H1 (cell line): ENCODE results near the gene DYNC1I1. TPM values are rescaled to one million over a fixed set of nuclear protein-coding genes. Genes with fewer than 3 reads are reported as not detected.

Source experiments
- CTCF ChIA-PET: fragments of 300-600 bp; sonication (Branson Sonifier 250); formaldehyde crosslinking; loops from one replicate; lab custom pipeline; 2021; ENCODE audit not compliant: partially characterized antibody; lab: Charles Lee
- POLR2A ChIA-PET: fragments of 300-600 bp; sonication (Branson Sonifier 250); formaldehyde crosslinking; loops from one replicate; lab custom pipeline; 2021; ENCODE audit warnings: inconsistent platforms; ENCODE audit not compliant: partially characterized antibody; lab: Charles Lee
- DNase-seq, 2 experiments: peaks; one replicate each; pipeline versions ENCODE4 v3.0.0 to v3.0.0-alpha.2; 2010 to 2022; ENCODE audit warnings: low spot score in 2 of 2, low read depth in 1 of 2, mixed read lengths in 1 of 2
- FAIRE-seq: peaks from 2 replicates; lab custom pipeline; 2011; peaks lifted over from hg19 to GRCh38; lab: Jason Lieb, UNC
- H2AFZ ChIP-seq: 2 replicates; pipeline ENCODE4 v1.8.1; 2012; ENCODE audit warnings: low read length, inconsistent platforms
- H2AK5ac ChIP-seq: 2 replicates; pipeline ENCODE4 v1.6.1; 2013; ENCODE audit warnings: low read depth, low read length
- H2BK120ac ChIP-seq: replicated peaks from 2 replicates; pipeline ENCODE3; 2013; ENCODE audit warnings: low read depth, low read length, inconsistent platforms
- H2BK12ac ChIP-seq: 2 replicates; pipeline ENCODE4 v1.6.1; 2013; ENCODE audit warnings: low read depth, low read length
- H2BK15ac ChIP-seq: 2 replicates; pipeline ENCODE4 v1.6.1; 2013; ENCODE audit warnings: low read length
- H2BK20ac ChIP-seq: 2 replicates; pipeline ENCODE4 v1.6.1; 2013; ENCODE audit warnings: low read length
- H2BK5ac ChIP-seq: 2 replicates; pipeline ENCODE4 v1.6.1; 2013; ENCODE audit warnings: low read depth, low read length
- H3K14ac ChIP-seq: 2 replicates; pipeline ENCODE4 v1.6.1; 2013; ENCODE audit warnings: inconsistent platforms; ENCODE audit not compliant: insufficient read length
- H3K18ac ChIP-seq: 2 replicates; pipeline ENCODE4 v1.6.1; 2013; ENCODE audit warnings: low read length; ENCODE audit errors: extremely low read depth
- H3K23ac ChIP-seq: 2 replicates; pipeline ENCODE4 v1.6.1; 2013; ENCODE audit warnings: inconsistent platforms; ENCODE audit not compliant: insufficient read length
- H3K23me2 ChIP-seq: 2 replicates; pipeline ENCODE4 v1.6.1; 2013; ENCODE audit warnings: low read depth, low read length
- H3K27ac ChIP-seq: 2 replicates; pipeline ENCODE4 v1.6.1; 2011; ENCODE audit warnings: low read depth, low read length, inconsistent platforms
- H3K27me3 ChIP-seq, 4 experiments: replicated peaks in 1 of 4; 1 replicate in 1 of 4; 2 replicates in 3 of 4; pipeline versions ENCODE4 v1.6.1 to v1.8.1; 2011 to 2013; ENCODE audit warnings: low read length in 3 of 4, mild to moderate bottlenecking in 3 of 4, inconsistent platforms in 2 of 4, mixed read lengths in 2 of 4, moderate library complexity in 1 of 4; ENCODE audit not compliant: control insufficient read depth in 3 of 4, insufficient read depth in 3 of 4; ENCODE audit errors: extremely low read depth in 1 of 4
- H3K36me3 ChIP-seq, 4 experiments: 2 replicates each; pipeline versions ENCODE4 v1.6.1 to v1.8.1; 2011 to 2013; ENCODE audit warnings: mild to moderate bottlenecking in 4 of 4, low read length in 3 of 4, moderate library complexity in 2 of 4, control low read depth in 1 of 4, inconsistent platforms in 1 of 4; ENCODE audit not compliant: insufficient read depth in 4 of 4, control insufficient read depth in 2 of 4
- H3K4ac ChIP-seq: replicated peaks from 2 replicates; pipeline ENCODE3; 2013; ENCODE audit warnings: low read length, low read depth, mixed read lengths, inconsistent platforms; ENCODE audit not compliant: insufficient read length
- H3K4me1 ChIP-seq, 4 experiments: replicated peaks in 1 of 4; 1 replicate in 1 of 4; 2 replicates in 3 of 4; pipeline versions ENCODE4 v1.6.1 to v1.8.1; 2011 to 2013; ENCODE audit warnings: low read length in 3 of 4, inconsistent platforms in 2 of 4, mixed read lengths in 1 of 4; ENCODE audit not compliant: insufficient read depth in 4 of 4, control insufficient read depth in 3 of 4
- H3K4me2 ChIP-seq, 2 experiments: 2 replicates each; pipeline versions ENCODE4 v1.6.1 to v1.8.1; 2011 to 2013; ENCODE audit warnings: low read depth in 2 of 2, low read length in 2 of 2, control low read depth in 1 of 2, inconsistent platforms in 1 of 2, mild to moderate bottlenecking in 1 of 2; ENCODE audit not compliant: insufficient read depth in 1 of 2
- H3K4me3 ChIP-seq, 4 experiments: fragments of 200-600, 300-600 bp in 1 of 4; sonication (generic), shearing (Covaris generic), sonication (Bioruptor Twin) in 1 of 4; 2 replicates each; pipeline versions ENCODE4 v1.5.1 to v1.8.1; 2011 to 2016; ENCODE audit warnings: low read length in 4 of 4, low read depth in 3 of 4, control low read depth in 2 of 4, inconsistent platforms in 2 of 4, mild to moderate bottlenecking in 2 of 4, mixed read lengths in 1 of 4, moderate library complexity in 1 of 4; ENCODE audit not compliant: insufficient read depth in 2 of 4; ENCODE audit errors: extremely low read depth in 1 of 4
- H3K56ac ChIP-seq: replicated peaks from 2 replicates; pipeline ENCODE3; 2013; ENCODE audit warnings: low read depth, mild to moderate bottlenecking, mixed read lengths, low read length, inconsistent platforms; ENCODE audit not compliant: insufficient read length
- H3K79me1 ChIP-seq: 2 replicates; pipeline ENCODE4 v1.6.1; 2013; ENCODE audit warnings: low read depth, low read length, control low read depth
- H3K79me2 ChIP-seq, 2 experiments: 2 replicates each; pipeline versions ENCODE4 v1.6.1 to v1.8.1; 2012 to 2013; ENCODE audit warnings: low read length in 2 of 2, mild to moderate bottlenecking in 2 of 2, inconsistent platforms in 1 of 2; ENCODE audit not compliant: insufficient read depth in 2 of 2, control insufficient read depth in 1 of 2
- H3K9ac ChIP-seq, 4 experiments: replicated peaks in 1 of 4; 1 replicate in 1 of 4; 2 replicates in 3 of 4; pipeline versions ENCODE4 v1.6.1 to v1.8.1; 2011 to 2013; ENCODE audit warnings: low read depth in 3 of 4, low read length in 3 of 4, control low read depth in 2 of 4, mild to moderate bottlenecking in 2 of 4, moderate library complexity in 2 of 4, inconsistent platforms in 1 of 4; ENCODE audit errors: extremely low read depth in 1 of 4
- H3K9me3 ChIP-seq, 2 experiments: 2 replicates each; pipeline versions ENCODE4 v1.6.1 to v1.8.1; 2012 to 2013; ENCODE audit warnings: mild to moderate bottlenecking in 2 of 2, moderate library complexity in 2 of 2, control low read depth in 1 of 2, inconsistent platforms in 1 of 2, low read depth in 1 of 2, low read length in 1 of 2, mixed read lengths in 1 of 2; ENCODE audit not compliant: insufficient read depth in 2 of 2
- H4K20me1 ChIP-seq, 2 experiments: replicated peaks in 1 of 2; 2 replicates each; pipeline versions ENCODE3 to v1.8.1; 2011 to 2013; ENCODE audit warnings: inconsistent platforms in 2 of 2, low read length in 2 of 2, mild to moderate bottlenecking in 1 of 2; ENCODE audit not compliant: insufficient read depth in 2 of 2, control insufficient read depth in 1 of 2
- H4K5ac ChIP-seq: 2 replicates; pipeline ENCODE4 v1.6.1; 2013; ENCODE audit warnings: low read length, low read depth, mixed read lengths, inconsistent platforms; ENCODE audit not compliant: insufficient read length
- H4K8ac ChIP-seq: 2 replicates; pipeline ENCODE4 v1.8.0; 2013; ENCODE audit warnings: mild to moderate bottlenecking, moderate library complexity, low read length, inconsistent platforms; ENCODE audit not compliant: insufficient read depth; ENCODE audit errors: extremely low read depth
- H4K91ac ChIP-seq: replicated peaks from 2 replicates; pipeline ENCODE3; 2013; ENCODE audit warnings: low read length, mixed read lengths, inconsistent platforms; ENCODE audit not compliant: insufficient read length
- CBX5 ChIP-seq: fragments of 300-800, 300-1000 bp; sonication (generic); IDR thresholded peaks from 2 replicates; pipeline ENCODE4 v1.7.1; 2016; ENCODE audit warnings: antibody characterized with exemption, low read length, low read depth
- CEBPB ChIP-seq: IDR thresholded peaks from 2 replicates; pipeline ENCODE4 v1.6.1; 2012; ENCODE audit warnings: low read depth, low read length
- SP4 ChIP-seq: IDR thresholded peaks from 2 replicates; pipeline ENCODE4 v1.6.1; 2012; ENCODE audit warnings: low read length, inconsistent platforms
- WGBS, 2 experiments: shearing (Covaris generic) in 1 of 2; methylation state at CpG; one replicate each; pipeline versions ENCODE4 v1.1.6 to v1.1.7; 2013 to 2015; ENCODE audit warnings: low lambda C conversion rate in 2 of 2, mixed read lengths in 2 of 2, inconsistent platforms in 1 of 2, low coverage in 1 of 2, missing lambda C conversion rate in 1 of 2; ENCODE audit not compliant: insufficient replicate concordance in 2 of 2, insufficient coverage in 1 of 2, insufficient read length in 1 of 2; ENCODE audit errors: extremely low coverage in 1 of 2, missing lambda C conversion rate in 1 of 2; 5-methylcytosine and 5-hydroxymethylcytosine counted together
- polyA plus RNA-seq, 7 experiments: library from polyadenylated mRNA; depleted of rRNA in 3 of 7; stranded (reverse) in 5 of 7; unstranded in 2 of 7; fragments of >200 nt in 5 of 7; fragments of 200-250 nt in 2 of 7; gene quantifications; 1 replicate in 5 of 7; 2 replicates in 1 of 7; 4 replicates in 1 of 7; pipeline versions ENCODE4 v1.2.1 to v1.2.3, GENCODE V29; 2011 to 2013; ENCODE audit warnings: missing spikeins in 2 of 7, mixed read lengths in 2 of 7
- total RNA-seq: library from RNA; stranded (reverse); fragmentation: NEBNext Ultra II Directional; extraction: Animal tissue kit (Norgen Biotek cat#: 25700); gene quantifications from 2 replicates; pipeline ENCODE4 v1.2.1, GENCODE V29; 2021

The DYNC1I1 gene
- total and polyA plus RNA-seq, 2 of the 8 experiments (the other 6 are each of a cell fraction or from before 2014, with no cell fraction given): 0.45 to 0.58 TPM

- ChIA-PET POLR2A (no interaction called here), CTCF (interaction anchor here (0.6 to 2.3 kb wide), 9 partner anchors 9 to 145 kb away, joined by 3 to 14 read pairs (median 3); no protein-coding TSS in a partner anchor)
- no peak overlapping the region for H3K23ac ChIP-seq
- H3K36me3 ChIP-seq: no peaks in the 10 kb centered on the region
- no peak overlapping the region for H2BK12ac ChIP-seq
- no peak overlapping the region for H3K27ac ChIP-seq
- TF ChIP-seq CEBPB (no peak), SP4 (no peak), CBX5 (no peak)
- TF ChIP-seq, all 59 proteins: peak for 0
- WGBS, 2 experiments: 97% methylated on average over 4 of the region's 4 CpGs; no CpG with 5 or more reads in 1 of the 2 experiments
- no peak for FAIRE-seq
- Histone ChIP-seq H3K56ac (no peak overlapping the region), H3K27me3 (no peaks in the 10 kb centered on the region), H3K14ac (no peak overlapping the region), H3K9me3 (no peaks in the 10 kb centered on the region), H3K18ac (no peak overlapping the region), H3K79me1 (no peaks in the 10 kb centered on the region), H2AK5ac (no peak overlapping the region), H2BK15ac (no peak overlapping the region), H3K9ac (no peak overlapping the region), H2BK20ac (no peak overlapping the region), H4K91ac (no peak overlapping the region), H3K4ac (no peak overlapping the region), H3K4me1 (no peaks in the 10 kb centered on the region), H2AFZ (no peak overlapping the region), H3K4me2 (no peak overlapping the region), H2BK120ac (no peak overlapping the region), H4K5ac (no peak overlapping the region), H3K4me3 (no peak overlapping the region), H3K23me2 (no peaks in the 10 kb centered on the region), H4K8ac (no peak overlapping the region), H3K79me2 (no peaks in the 10 kb centered on the region), H2BK5ac (no peak overlapping the region), H4K20me1 (no peaks in the 10 kb centered on the region)
- no peak for DNase-seq
Observed at GRCh38 chr7:95730493-95731280, 41.7 kb upstream of the DYNC1I1 start.
